HG03039 (cell line): ENCODE data around the gene ALDH9A1.
A peak's percentile ranks its signal among the peaks of the same experiment; 100 is the strongest.
"Not testable (repeated sequence)": the region's sequence is repeated elsewhere in the genome, so short reads cannot be mapped to it uniquely, and the experiment has no call there.

Experiments
- ATAC-seq: cut with Tn5 transposase; IDR thresholded peaks from one replicate; pipeline ENCODE4 v1.9.1; 2021; ENCODE audit warnings: mild to moderate bottlenecking, moderate library complexity; ENCODE audit not compliant: unreplicated experiment

The ALDH9A1 gene

DNA sequence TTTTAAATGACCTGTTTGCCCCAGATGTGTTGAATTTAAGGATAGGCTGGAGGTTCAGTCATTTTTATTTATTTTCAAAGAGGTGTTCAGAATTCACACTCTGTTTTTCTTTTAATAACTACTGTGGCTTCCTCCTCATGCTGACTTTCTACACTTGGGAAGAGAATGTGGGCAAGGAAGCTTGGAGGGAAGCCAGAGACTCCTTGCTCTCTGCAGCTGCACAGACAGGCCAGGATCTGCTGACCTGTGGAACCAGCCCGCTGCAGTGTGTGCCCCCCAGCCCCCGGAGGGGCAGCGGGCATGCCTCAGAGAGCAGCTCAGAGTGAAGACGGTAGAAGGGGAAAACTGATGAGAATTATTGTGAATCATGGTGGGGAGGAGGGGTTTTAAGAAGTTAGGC, 50.4 kb downstream of the ALDH9A1 start:
- no peak for ATAC-seq

GRCh38 chr1:165647517-165647916, 50.8 kb downstream of the ALDH9A1 start:
- ATAC-seq = no peak

- no peak for ATAC-seq
Observed at GRCh38 chr1:165645654-165646366, 52.6 kb downstream of the ALDH9A1 start.

GRCh38 chr1:165644064-165644735, 54.2 kb downstream of the ALDH9A1 start:
- ATAC-seq = no peak

- ATAC-seq = no peak
Observed at GRCh38 chr1:165641231-165641987, 57.0 kb downstream of the ALDH9A1 start.

DNA sequence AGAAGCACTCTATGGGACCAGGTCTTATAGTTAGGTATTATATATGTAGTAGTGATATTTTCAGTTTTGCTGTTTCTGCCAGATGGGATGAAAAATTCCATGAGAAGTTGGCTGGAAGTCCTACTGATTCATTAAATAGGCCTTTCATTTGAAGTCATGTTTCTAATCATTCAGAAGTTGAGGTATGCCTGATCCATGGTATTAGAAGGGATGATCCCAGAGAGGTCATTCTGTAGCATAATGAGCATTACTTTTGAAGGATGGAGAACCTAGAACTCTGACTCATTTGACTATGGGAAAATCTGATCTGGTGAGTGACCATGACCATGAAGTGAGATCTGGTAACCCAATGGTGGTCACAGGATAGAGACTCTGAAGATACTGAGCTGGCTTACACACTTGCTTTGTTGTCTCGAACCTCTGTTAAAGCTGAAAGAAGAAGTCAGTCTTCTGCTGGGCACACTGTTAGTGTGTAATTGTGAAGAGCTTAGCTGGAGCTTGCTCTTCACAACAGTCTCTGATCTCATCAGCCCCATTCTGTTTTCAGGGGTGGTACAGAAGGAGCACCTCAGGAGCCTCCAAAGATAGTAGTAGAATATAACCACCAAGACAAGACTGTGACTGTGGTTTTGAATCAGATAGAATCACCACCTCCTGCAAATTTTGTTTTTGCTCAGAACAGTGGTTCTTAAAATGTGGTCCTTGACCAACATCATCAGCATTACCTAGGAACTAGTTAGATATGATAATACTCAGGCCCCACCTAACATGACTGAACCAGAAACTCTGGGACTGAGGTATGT, 58.3 kb downstream of the ALDH9A1 start:
- no peak for ATAC-seq

DNA sequence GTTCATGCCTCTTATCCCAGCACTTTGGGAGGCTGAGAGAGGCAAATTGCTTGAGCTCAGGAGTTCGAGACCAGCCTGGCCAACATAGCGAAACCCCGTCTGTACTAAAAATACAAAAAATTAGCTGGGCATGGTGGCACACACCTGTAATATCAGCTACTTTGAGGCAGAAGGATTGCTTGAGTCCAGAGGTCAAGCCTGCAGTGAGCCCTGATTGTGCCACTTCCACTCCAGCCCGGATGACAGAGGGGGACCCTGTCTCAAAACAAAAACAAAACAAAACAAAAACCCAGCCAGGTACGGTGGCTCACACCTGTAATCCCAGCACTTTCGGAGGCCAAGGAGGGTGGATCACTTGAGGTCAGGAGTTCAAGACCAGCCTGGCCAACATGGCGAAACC, 60.2 kb downstream of the ALDH9A1 start:
- ATAC-seq = not testable (repeated sequence)

DNA sequence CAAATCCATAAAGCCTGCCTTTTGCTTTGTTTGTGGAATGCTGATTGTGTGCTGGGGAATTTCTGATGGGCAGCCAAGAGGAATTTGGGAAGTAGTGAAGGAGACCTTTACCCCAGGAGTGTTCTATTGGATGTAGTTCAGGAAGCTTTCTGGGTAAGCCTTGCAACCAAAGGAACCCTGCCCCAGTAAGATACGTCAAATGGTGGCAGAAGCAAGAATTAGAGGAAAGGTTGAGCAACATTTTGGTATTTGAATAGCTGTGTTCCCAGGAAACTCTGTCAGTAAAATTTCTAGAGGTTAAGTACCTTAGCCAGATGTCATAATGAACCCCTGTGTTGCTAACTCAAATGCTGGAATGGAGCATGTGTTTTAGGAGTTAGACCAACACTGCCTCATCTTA, 60.9 kb downstream of the ALDH9A1 start:
- ATAC-seq = no peak

- ATAC-seq = no peak
Observed at GRCh38 chr1:165635823-165636222, 62.5 kb downstream of the ALDH9A1 start.

DNA sequence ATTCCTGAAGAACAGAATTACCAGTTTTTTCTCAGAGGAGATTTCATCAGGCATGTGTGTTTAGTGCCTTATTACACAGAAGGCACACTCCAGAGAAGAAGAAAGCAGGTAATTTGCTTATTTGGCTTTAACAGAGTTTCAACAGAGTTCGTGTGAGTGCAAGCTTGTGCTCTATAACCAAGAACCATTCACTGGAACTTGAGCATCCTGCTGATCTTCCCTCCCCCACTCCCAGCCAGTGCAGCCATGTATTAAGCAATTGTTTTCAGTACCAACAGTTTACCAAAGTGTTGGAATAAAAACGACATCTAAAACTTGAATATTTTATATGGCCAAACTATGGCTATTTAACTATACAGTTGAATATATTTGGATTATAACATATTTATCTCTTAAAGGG, 63.0 kb downstream of the ALDH9A1 start:
- ATAC-seq = no peak

DNA sequence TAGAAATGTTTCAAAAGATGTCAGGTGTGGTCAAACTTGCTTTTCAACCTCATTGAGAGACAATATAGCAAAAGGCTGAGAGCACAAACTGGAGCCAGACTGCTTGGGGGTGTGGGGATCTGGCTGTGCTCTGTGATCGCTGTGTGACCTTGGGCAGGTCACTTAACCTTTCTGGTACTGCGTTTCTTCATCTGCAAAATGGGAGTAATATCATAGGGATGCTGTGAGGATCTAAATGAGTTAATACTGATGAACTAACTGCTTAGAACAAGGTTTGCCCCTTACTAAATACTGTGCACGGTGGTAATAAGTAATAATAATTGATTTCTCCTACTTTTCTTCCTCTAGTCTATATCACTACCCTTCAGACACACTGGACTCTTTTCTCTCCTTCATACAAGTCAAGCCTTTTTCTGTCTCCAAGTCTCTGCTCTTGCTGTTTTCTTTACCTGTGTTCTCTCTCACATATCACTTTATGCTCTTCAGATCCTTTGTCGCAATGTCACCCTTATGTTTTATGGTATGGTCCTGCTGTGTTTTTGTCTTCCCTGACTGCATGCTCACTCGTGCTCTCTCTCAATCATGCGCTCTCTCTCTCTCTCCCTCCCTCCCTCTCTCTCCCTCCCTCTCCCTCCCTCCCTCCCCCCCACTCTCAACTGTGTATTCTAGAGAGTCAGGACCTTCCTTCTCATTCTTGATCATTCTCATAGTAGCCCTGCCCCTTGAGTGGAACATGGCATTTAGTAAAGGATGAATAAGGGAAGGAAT, 64.0 kb downstream of the ALDH9A1 start:
- ATAC-seq = no peak

DNA sequence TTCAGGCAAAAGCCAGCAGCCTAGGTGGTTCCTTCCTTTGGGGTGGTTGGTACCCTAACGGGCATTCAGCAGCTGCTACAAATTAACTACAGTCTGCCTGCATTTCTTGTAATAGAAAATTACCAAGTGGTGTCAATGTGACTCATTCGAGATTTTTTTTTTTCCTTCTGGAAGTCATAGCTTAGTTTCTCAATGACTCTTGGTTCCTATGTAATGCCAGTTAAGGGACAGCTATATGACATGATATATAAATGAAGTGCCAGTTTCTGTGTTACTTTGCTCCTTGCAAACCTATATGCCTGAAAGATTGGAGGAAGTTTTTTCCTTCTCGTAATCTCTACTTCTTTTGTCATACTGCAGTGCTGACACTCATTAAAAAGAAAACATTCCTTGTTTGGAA, 64.7 kb downstream of the ALDH9A1 start:
- no peak for ATAC-seq

GRCh38 chr1:165632491-165632890, 65.9 kb downstream of the ALDH9A1 start:
- ATAC-seq = no peak

DNA sequence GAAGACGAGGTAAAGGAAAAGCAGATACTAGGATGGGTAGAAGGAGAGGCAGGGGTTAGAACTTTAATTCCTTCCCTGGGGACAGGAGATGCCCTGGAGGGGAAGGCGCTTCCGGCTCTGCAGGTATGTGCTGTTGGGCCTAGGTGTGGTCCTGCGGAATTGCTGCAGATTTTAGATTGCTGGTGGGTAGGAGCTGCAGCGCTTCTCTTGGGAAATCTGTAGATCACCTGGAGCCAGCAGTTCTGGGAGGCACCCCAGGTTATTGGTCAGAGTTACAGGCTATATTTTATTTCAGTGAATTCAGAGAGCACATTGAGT, 66.3 kb downstream of the ALDH9A1 start:
- no peak for ATAC-seq

DNA sequence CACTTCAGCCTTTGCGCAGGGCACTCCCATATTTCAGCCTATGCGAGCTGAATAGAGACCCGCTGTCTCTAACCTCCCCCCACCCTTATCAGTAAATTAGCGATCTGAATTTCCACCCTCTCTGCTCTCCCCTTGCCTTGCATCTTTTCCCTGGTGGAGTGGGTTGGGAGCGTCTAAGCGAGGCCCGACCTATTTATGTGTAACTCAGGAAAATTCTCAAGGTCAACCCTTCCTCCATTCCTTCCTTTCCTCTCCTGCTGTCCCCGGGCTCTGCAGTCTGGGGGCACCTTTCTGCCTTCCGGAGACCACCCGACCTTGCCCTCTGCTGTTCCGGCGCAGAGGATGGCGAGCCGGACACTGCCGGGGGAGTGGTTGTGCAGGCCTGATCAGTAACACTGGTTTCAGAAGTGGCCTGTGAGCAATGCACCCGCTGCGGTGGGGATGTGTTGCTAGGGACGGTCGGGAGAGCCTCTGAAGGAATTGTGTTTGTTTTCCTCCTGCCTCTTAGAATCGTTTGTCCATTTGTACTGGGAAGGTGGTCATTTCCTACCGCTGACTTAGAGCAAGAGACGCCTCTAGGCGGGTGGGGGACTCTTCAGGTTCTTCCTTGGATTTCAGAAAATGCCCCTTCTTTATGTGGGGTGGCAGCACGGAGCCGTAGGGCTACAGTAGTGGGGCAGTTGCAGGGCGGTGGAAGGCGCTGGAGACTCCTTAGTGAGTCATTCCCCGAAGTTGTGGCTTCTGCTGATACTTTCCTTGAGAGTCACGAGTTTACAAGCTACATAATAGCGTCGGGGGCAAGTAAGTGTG, 66.8 kb downstream of the ALDH9A1 start:
- peak; percentile 31 for ATAC-seq

DNA sequence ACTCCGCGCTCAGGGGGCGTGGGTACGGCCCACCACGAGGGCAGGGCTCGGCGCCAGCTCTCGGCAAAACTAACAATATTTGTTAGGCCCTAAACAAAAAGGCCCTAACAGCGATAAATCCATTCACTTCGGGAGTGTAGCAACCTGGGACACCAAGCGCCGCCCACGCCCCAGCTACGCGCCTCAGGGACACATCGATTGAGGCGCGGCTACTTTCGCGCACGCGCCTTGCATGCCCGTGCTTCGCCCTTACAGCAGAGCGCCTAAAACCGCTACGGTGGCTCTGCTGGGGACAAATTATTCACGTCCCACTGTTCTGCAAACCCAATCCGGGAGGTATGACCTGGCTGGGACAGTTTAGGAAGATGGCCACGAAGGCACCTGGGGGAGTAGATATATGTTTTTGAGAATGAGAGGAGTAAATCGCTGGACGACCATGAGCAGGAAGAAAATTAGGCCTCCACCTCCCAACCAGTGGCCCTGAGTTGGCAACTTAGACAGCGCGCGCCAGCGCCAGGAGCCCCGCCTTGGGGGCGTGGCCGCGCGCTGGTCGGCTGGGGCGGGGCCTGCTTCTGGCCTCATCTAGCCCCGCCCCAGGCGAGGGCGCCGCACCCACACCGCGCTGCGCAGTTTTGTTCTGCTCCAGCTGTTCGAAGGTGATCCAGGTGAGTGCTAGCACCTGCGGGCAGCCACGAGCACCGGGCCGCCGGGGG, 67.6 kb downstream of the ALDH9A1 start, which contains the start of gene MGST3:
Gene MGST3 (plus strand): TSS at position 606 of the 713 bp plus-strand sequence. CDS start 18,614 bp downstream, outside the sequence.
- peak; percentile 84 for ATAC-seq

GRCh38 chr1:165629848-165630628, 68.3 kb downstream of the ALDH9A1 start:
- peak; percentile 2 for ATAC-seq

DNA sequence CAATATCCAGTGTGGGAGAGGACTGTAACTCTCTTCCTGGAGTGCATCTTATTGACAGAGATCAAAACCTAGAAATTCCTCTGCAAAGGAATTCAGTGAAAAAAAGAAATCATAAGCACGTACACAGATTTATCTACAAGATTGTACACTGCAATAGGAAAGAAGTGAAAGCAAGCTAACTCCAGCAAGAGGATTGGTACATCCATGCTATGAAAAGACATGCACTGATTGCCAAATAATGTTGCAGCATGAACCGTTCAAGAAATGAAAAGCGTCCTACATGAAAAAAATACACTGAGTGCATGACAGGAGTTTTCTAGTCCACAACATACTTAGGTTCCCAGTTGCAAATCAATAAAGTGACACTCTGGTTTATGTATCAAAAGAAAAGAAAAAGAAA, 69.2 kb downstream of the ALDH9A1 start:
- no peak for ATAC-seq
